SIG-M5 treated with dmso at 0.1 percent for 504 hours (cell line): ENCODE measurements around the gene FHIT.

ENCODE experiments used
- DNase-seq: peaks from one replicate; lab custom pipeline; 2025; ENCODE audit not compliant: unreplicated experiment; lab: John Stamatoyannopoulos, UW

Gene FHIT

DNA sequence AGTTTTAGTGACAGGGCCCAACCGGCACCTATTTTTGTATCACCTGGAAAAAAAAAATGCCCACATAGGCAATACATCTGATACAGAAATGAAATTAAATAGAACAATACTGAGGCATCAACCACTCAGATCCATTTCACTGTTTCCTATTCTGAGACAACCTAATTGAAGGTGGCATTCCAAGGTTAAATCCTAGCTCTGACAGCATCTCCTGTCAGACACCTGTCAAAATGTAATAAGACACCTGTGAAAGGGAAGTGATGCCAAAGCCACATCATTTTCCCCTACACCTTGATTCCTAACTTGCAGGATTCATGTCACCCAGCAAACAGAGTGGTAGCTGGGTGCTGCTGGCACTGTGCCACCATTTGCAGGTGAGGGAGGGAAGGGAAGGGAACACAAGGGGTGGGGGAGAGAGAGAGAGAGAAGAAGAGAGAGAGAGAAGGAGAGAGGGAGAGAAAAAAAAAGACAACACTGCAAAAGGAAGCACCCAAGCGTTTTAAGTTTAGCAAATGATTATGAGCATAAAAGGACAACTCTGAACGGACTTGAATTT, 1156.8 kb downstream of the FHIT start:
- DNase-seq = no peak

- no peak for DNase-seq
Observed at GRCh38 chr3:60090548-60090947, 1160.7 kb downstream of the FHIT start.

- peak; percentile 25 for DNase-seq
Observed at GRCh38 chr3:60086811-60087210, 1164.4 kb downstream of the FHIT start.

DNA sequence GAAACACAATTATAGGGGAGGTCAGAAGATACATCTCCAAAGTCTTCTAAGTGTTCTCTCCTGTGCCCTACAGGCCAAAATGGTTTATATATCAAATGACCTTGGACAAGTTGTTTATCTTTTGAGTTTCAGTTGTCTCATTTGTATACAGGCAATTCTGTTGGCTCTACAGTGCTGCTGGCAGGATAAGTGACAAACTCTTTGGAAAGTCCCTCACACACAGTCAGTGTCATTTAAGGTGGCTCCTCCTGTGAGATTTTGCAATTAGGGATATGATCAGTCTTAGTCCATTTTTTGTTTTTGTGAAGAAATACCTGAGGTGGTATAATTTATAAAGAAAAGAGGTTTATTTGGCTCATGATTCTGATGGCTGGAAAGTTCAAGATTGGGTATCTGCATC, 1165.6 kb downstream of the FHIT start:
- DNase-seq = no peak

DNA sequence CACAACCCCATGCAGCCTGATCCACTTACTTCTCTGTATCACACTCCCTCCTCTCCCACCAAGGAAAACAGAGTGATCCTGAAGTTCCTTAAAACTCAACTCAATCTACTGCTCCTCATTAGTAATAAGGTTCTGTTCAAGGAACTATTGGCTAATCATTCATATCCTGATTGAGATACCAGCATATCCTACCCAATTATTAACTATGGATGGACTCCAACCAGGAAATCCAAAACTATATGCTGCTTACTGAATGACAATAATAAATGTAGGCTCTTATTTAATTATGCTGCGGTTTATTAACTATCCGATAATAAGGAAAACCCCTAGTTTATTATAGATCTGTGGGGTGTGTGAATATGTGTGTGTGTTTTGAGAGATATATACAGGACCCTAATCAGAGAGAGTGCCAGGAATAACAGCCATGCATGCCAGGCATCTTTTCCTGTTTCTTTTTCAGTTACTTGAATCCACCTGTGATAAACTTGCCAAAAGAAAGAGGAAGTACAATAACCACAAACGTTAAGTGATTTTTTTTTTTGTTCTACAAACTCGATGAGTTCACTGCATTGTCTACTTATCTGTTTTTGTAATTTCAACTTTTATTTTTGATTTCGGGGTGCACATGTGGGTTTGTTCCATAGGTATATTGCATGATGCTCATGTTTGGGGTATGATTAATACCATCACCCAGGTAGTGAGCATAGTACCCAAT, 1169.7 kb downstream of the FHIT start:
- no peak for DNase-seq

GRCh38 chr3:60080648-60081047, 1170.6 kb downstream of the FHIT start:
- DNase-seq = no peak

DNA sequence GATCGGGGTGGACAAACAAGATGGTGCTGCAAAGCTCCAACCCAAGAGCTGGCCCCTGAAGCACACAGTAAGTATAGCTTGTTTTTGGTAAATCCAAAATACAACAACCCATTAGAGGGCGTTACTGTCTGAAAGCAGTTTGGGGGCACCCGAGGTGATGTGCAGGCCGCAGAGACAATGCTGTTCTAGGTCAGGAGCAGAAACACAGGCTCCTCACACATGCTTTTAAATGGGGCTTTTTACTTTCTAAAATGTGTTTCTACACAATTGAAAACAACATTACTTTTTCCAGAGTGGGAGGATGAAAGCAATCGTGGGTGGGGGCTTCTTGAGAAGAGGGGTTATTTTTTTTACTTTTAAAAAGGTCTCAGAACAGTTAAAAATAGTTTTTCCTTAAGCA, 1172.2 kb downstream of the FHIT start:
- DNase-seq = no peak

DNA sequence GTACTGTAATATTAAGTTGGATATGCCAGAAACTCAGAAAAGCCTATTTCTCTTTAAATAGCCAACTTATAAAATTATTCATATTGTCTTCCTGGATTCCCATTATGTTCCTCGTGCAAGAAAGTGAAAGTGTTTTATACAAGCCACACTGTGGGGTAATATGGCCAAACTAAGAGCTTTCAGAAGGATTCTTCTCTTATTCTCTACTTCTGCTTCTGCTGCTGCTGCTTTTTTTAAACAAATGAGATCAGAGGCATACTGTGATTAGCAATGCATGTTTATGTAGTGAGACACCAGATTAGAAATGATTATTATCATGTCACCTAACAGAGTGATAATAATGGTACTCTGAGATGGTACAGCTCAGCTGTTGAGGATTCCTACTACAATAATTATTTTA, 1174.9 kb downstream of the FHIT start:
- peak; percentile 5 for DNase-seq

DNA sequence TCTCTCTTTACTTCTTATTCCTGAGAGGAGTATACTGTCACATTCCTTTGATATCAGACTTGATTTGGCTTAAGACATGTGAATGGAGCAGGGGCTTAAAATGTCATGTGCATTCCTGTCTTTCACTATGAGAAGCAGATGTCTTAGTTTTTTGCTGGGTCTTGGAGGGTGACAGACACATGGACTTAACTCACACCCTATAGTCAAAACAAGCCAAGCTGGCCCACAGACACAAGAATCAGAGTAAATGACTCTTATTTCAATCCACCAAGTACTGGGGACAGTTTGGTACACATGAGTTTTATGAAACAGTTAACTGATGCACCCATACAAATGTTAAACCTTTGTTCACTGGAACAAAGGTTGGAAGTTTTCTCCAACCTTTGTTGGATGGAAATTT, 1177.3 kb downstream of the FHIT start:
- DNase-seq = no peak

GRCh38 chr3:60073228-60073627, 1178.0 kb downstream of the FHIT start:
- no peak for DNase-seq

GRCh38 chr3:60070366-60070765, 1180.9 kb downstream of the FHIT start:
- DNase-seq = no peak

- DNase-seq = no peak
Observed at GRCh38 chr3:60065227-60065868, 1185.9 kb downstream of the FHIT start.

- DNase-seq = no peak
Observed at GRCh38 chr3:60064210-60065178, 1186.8 kb downstream of the FHIT start.

- no peak for DNase-seq
Observed at GRCh38 chr3:60056404-60056803, 1194.8 kb downstream of the FHIT start.

DNA sequence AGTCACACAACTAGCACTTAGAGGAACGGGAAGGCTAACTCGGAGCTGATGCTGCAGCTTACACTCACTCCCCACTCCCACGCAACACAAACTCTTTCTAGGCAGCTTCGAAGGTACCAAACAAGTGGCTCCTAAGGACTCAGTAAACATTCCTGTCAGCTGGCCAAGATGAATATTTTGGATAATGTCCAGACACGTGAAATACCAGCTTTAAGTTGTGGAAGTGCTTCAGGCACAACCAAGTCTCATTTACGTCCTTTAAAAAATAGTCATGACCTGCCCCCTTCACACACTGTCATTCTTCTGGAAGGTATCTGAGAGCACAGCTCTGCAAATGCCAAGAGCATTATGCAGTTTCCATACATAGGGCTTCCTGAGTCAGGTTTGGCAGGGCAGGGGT, 1195.5 kb downstream of the FHIT start:
- DNase-seq = no peak

DNA sequence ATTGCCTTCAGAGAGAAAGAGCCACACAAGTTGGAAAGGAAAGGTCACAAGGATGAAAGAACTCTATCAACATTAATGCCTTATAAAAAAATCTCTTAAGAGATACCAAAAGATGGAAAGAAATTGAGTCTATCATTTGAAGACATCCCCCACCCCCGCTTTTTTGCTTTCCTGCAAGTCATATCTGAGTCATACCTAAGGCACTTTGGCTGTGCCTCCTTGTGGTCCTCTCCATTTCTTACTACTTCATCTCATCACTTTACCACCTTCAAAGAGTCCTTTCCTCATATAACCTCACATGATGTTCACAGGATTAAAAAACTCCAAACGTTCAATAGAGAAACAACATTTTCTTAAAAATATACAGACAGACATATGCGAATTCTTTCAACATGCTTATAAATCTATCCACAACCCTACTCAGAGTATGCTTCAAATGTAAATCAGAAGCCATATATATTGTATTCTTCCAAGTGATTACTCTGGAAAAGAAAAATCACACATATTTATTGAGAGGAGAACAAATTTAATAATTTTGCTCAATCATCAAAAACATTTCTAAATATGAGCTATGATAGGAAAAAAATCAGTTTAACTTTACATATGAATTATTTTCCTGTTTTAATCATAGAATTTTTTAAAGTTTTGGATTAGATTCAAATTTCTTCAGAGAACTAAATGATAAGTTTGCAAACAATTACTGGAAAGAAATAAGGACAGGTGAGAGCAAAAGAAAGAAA, 1197.6 kb downstream of the FHIT start:
- DNase-seq = no peak

GRCh38 chr3:60048447-60048848, 1202.8 kb downstream of the FHIT start:
- DNase-seq = no peak

DNA sequence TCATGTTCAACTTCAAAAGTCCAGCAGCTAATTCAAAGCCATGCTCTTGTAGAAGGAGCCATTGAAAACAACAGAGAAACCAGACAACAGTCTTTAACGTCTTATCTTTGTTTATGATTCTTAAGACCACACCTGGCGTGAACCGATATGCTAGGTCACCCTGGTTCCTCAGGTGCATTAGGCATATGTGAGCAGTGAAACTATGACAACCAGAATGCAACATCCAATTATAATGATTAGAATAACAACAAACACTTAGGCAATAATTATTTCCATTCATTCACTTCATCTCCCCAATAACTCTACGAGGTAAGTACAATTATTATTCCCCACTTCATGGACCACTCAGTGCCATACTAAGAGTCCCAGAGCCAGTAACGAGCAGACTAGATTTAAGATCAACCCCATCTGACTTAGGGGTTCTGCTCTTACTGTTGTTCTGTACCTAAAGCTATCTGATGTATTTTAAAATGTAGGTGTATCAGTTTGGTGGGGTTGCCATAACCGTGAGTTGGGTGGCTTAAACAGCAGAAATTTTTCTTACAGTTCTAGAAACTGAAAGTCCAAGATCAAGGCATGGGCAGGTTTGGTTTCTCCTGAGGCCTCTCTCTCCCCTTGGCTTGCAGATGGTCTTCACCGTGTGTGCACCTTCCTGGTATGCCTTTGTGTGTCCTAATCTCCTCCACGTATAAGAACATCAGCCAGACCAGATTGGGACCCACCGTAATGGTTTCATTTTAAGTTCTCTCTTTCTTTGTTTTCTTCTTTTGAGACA, 1203.6 kb downstream of the FHIT start:
- DNase-seq = no peak

- no peak for DNase-seq
Observed at GRCh38 chr3:60046210-60046609, 1205.0 kb downstream of the FHIT start.

DNA sequence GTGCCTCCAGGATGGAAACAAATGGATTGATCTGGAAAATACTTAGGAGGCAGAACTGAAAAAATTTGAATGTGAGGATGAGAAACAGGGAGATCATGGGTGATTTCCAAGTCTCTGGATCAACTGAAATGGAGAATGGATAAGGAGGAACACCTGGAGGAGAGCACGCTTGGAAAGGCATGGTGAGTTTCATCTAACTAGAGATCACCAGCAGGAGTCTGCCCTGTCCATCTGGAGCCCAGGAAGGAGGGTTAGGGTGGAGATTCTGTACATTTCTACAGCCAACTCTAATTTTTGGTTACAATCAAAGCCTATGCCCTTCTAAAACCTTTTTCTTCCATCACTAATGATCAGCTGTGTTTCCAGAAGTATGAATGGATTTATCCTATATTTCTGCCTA, 1205.6 kb downstream of the FHIT start:
- no peak for DNase-seq
